MG63 (cell line): ENCODE results near the gene GGNBP2. TPM values are rescaled to one million over a fixed set of nuclear protein-coding genes. Genes with fewer than 3 reads are reported as not detected.
"Not testable (repeated sequence)": the region's sequence is repeated elsewhere in the genome, so short reads cannot be mapped to it uniquely, and the experiment has no call there.

Experiments
- DNase-seq: peaks from one replicate; pipeline ENCODE4 v3.0.0-alpha.2; 2020
- H3K27me3 ChIP-seq: fragments of 250-450 bp; sonication (Bioruptor Pico); 2 replicates; pipeline ENCODE4 v1.5.1; 2020; ENCODE audit warnings: mild to moderate bottlenecking, moderate library complexity
- H3K36me3 ChIP-seq: fragments of 250-450 bp; sonication (Bioruptor Pico); 2 replicates; pipeline ENCODE4 v1.5.1; 2020; ENCODE audit warnings: mild to moderate bottlenecking, moderate library complexity
- H3K4me3 ChIP-seq: fragments of 250-450 bp; sonication (Bioruptor Pico); 2 replicates; pipeline ENCODE4 v1.5.1; 2020; ENCODE audit warnings: mild to moderate bottlenecking, moderate library complexity
- H3K9me3 ChIP-seq: fragments of 250-450 bp; sonication (Bioruptor Pico); 2 replicates; pipeline ENCODE4 v1.5.1; 2020; ENCODE audit warnings: mild to moderate bottlenecking, moderate library complexity
- total RNA-seq: library from RNA; depleted of rRNA; stranded (reverse); fragments of >200 nt; shearing (Covaris generic); gene quantifications from 2 replicates; pipeline ENCODE4 v1.2.3, GENCODE V29; 2014; ENCODE audit warnings: low replicate concordance; rRNA removed

Gene GGNBP2
- 64.2 and 77.3 TPM in 2 replicates for total RNA-seq

- no peaks in the 10 kb centered on the region for H3K9me3 ChIP-seq
- H3K27me3 ChIP-seq, result no peaks in the 10 kb centered on the region
- peaks cover 69% of the 10 kb centered on the region for H3K36me3 ChIP-seq
- DNase-seq, result peak; percentile 95
- peak within 1 kb of the TSS; percentile 98 for H3K4me3 ChIP-seq
These were observed at the start of gene GGNBP2 for GRCh38 chr17:36544307-36545076. Gene GGNBP2, plus strand, starts transcription at chr17:36544919. Its CDS starts 806 bp downstream, at chr17:36545725.

- Histone ChIP-seq H3K36me3 (peaks cover 65% of the 10 kb centered on the region), H3K4me3 (no peak overlapping the region), H3K9me3 (no peaks in the 10 kb centered on the region), H3K27me3 (no peaks in the 10 kb centered on the region)
- DNase-seq, result no peak
These were observed 49.6 kb upstream of the GGNBP2 start for GRCh38 chr17:36495076-36495578.

GRCh38 chr17:36496018-36496789 lies 48.5 kb upstream of the GGNBP2 start:
- Histone ChIP-seq H3K4me3 (no peak overlapping the region), H3K27me3 (no peaks in the 10 kb centered on the region), H3K36me3 (peaks cover 75% of the 10 kb centered on the region), H3K9me3 (no peaks in the 10 kb centered on the region)
- DNase-seq, result no peak

- no peaks in the 10 kb centered on the region for H3K9me3 ChIP-seq
- DNase-seq, result no peak
- peaks cover 84% of the 10 kb centered on the region for H3K36me3 ChIP-seq
- H3K4me3 ChIP-seq, result no peak overlapping the region
- H3K27me3 ChIP-seq, result no peaks in the 10 kb centered on the region
These were observed 46.6 kb upstream of the GGNBP2 start for GRCh38 chr17:36498155-36498554.

- peaks cover 84% of the 10 kb centered on the region for H3K36me3 ChIP-seq
- no peak overlapping the region for H3K4me3 ChIP-seq
- DNase-seq, result no peak
- no peaks in the 10 kb centered on the region for H3K27me3 ChIP-seq
- H3K9me3 ChIP-seq, result no peaks in the 10 kb centered on the region
These were observed 46.0 kb upstream of the GGNBP2 start for GRCh38 chr17:36498560-36499300.

GRCh38 chr17:36500745-36501225 lies 43.9 kb upstream of the GGNBP2 start:
- Histone ChIP-seq H3K36me3 (peaks cover 84% of the 10 kb centered on the region), H3K4me3 (no peak overlapping the region), H3K27me3 (no peaks in the 10 kb centered on the region), H3K9me3 (no peaks in the 10 kb centered on the region)
- no peak for DNase-seq

GRCh38 chr17:36501351-36501750 lies 43.4 kb upstream of the GGNBP2 start:
- DNase-seq, result no peak
- H3K27me3 ChIP-seq, result no peaks in the 10 kb centered on the region
- H3K4me3 ChIP-seq, result no peak overlapping the region
- H3K9me3 ChIP-seq, result no peaks in the 10 kb centered on the region
- peaks cover 84% of the 10 kb centered on the region for H3K36me3 ChIP-seq

GRCh38 chr17:36501963-36502362 lies 42.8 kb upstream of the GGNBP2 start:
- Histone ChIP-seq H3K36me3 (peaks cover 85% of the 10 kb centered on the region), H3K9me3 (no peaks in the 10 kb centered on the region), H3K4me3 (no peak overlapping the region), H3K27me3 (no peaks in the 10 kb centered on the region)
- DNase-seq, result no peak

- Histone ChIP-seq H3K27me3 (no peaks in the 10 kb centered on the region), H3K9me3 (no peaks in the 10 kb centered on the region), H3K4me3 (no peak overlapping the region), H3K36me3 (peaks cover 90% of the 10 kb centered on the region)
- DNase-seq, result no peak
These were observed 41.1 kb upstream of the GGNBP2 start for GRCh38 chr17:36503456-36504155.

- DNase-seq, result no peak
- no peak overlapping the region for H3K4me3 ChIP-seq
- H3K27me3 ChIP-seq, result no peaks in the 10 kb centered on the region
- peaks cover 92% of the 10 kb centered on the region for H3K36me3 ChIP-seq
- H3K9me3 ChIP-seq, result no peaks in the 10 kb centered on the region
These were observed 40.6 kb upstream of the GGNBP2 start for GRCh38 chr17:36504156-36504545.

GRCh38 chr17:36505171-36505570 lies 39.5 kb upstream of the GGNBP2 start:
- Histone ChIP-seq H3K4me3 (no peak overlapping the region), H3K36me3 (peaks cover 98% of the 10 kb centered on the region), H3K9me3 (no peaks in the 10 kb centered on the region), H3K27me3 (no peaks in the 10 kb centered on the region)
- DNase-seq, result no peak

GRCh38 chr17:36506249-36506826 lies 38.4 kb upstream of the GGNBP2 start:
- DNase-seq, result no peak
- Histone ChIP-seq H3K9me3 (no peaks in the 10 kb centered on the region), H3K36me3 (peaks cover 96% of the 10 kb centered on the region)

GRCh38 chr17:36506831-36507230 lies 37.9 kb upstream of the GGNBP2 start:
- H3K36me3 ChIP-seq, result peaks cover 95% of the 10 kb centered on the region
- DNase-seq, result no peak
- no peaks in the 10 kb centered on the region for H3K27me3 ChIP-seq
- no peaks in the 10 kb centered on the region for H3K9me3 ChIP-seq
- H3K4me3 ChIP-seq, result no peak overlapping the region

More at GRCh38 chr17:36506249-36506826, 38.4 kb upstream of the GGNBP2 start:
- Histone ChIP-seq H3K4me3 (no peak overlapping the region), H3K27me3 (no peaks in the 10 kb centered on the region)

- H3K4me3 ChIP-seq, result no peak overlapping the region
- H3K27me3 ChIP-seq, result no peaks in the 10 kb centered on the region
- H3K36me3 ChIP-seq, result peaks cover 90% of the 10 kb centered on the region
- DNase-seq, result no peak
- no peaks in the 10 kb centered on the region for H3K9me3 ChIP-seq
These were observed 37.5 kb upstream of the GGNBP2 start for GRCh38 chr17:36507266-36507665.

- not testable (repeated sequence) for H3K27me3 ChIP-seq, DNase-seq, H3K4me3 ChIP-seq, H3K9me3 ChIP-seq
- H3K36me3 ChIP-seq, result peaks cover 90% of the 10 kb centered on the region
These were observed 36.3 kb upstream of the GGNBP2 start for GRCh38 chr17:36508439-36508838.
